VCaP (cell line): ENCODE results near the gene HPSE.

Source experiments
- H3K27ac ChIP-seq: fragments of 450-650 bp; 2 replicates; pipeline ENCODE4 v1.5.1; 2017
- CTCF ChIP-seq: fragments of 450-650 bp; conservative IDR thresholded peaks from 2 replicates; pipeline ENCODE4 v1.5.1; 2017; ENCODE audit warnings: mild to moderate bottlenecking, moderate library complexity

The HPSE gene

GRCh38 chr4:83252782-83253405 is 81.8 kb downstream of the HPSE start:
- no peak overlapping the region for H3K27ac ChIP-seq
- TF ChIP-seq CTCF = peak; percentile 76

- no peak overlapping the region for H3K27ac ChIP-seq
- no peak for TF ChIP-seq CTCF
These were observed 83.2 kb downstream of the HPSE start for GRCh38 chr4:83251447-83251830.

- H3K27ac ChIP-seq = no peak overlapping the region
- TF ChIP-seq CTCF = no peak
These were observed 83.8 kb downstream of the HPSE start for GRCh38 chr4:83250687-83251446.

GRCh38 chr4:83248486-83248885 is 86.2 kb downstream of the HPSE start:
- TF ChIP-seq CTCF = no peak
- H3K27ac ChIP-seq = no peak overlapping the region

- no peak for TF ChIP-seq CTCF
- no peak overlapping the region for H3K27ac ChIP-seq
These were observed 87.0 kb downstream of the HPSE start for GRCh38 chr4:83247415-83248357.
